Thyroid gland (tissue), 4 donors: ENCODE results near the gene HIGD2A.

Source experiments
- POLR2A ChIP-seq, 2 donors: fragments of 450-650 bp; IDR thresholded peaks; one replicate each; pipeline ENCODE4 v1.6.1; 2017; ENCODE audit warnings: antibody characterized with exemption in 2 of 2, mild to moderate bottlenecking in 2 of 2, moderate library complexity in 1 of 2
- TF ChIP-seq, protein P1 (sequence below), 6 experiments: fragments of 200-600 bp in 3 of 6; fragments of 450-650 bp in 3 of 6; sonication (generic) in 3 of 6; IDR thresholded peaks; one replicate each; pipeline ENCODE4 v1.5.1; 2016 to 2019; ENCODE audit warnings: antibody characterized with exemption in 6 of 6, mild to moderate bottlenecking in 2 of 6, inconsistent platforms in 1 of 6, moderate library complexity in 1 of 6

DNA sequence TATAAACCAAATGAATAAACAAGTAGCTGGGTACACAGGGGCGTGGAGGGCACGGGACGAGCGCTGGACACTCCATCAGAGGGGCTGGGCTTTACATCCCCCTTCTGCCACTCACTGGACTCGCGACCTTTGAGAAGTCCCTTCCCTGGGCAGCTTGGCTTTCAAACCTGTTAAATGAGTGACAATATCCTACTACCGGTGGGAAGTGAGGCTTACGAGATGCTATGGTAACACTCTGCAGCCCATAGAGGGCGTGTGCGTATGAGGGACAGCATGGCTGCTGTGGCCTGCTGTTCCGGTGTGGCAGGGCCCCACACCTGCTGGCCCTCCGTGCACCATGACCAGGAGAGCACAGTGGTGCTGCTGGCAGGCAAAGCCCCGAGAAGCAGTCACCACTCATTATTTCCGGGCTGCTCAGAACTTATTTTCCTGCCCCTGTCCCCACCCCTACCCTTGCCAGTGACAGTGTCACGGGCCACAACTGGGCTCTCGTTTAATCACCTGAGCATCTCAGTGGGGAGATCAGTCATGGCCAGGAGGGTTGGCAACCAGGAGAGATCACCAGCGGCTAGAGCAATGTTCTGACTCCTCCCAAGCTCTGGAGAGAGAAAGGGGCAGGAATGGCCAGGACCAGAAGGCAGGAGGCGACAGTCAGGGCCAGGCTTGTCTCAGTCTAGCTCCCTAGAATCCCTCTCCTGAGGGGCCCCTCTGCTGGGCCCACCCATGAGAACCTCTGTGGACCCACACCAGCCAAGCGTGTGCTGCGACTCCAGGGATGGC, 17.3 kb downstream of the HIGD2A start:
- TF ChIP-seq POLR2A (IDR thresholded peaks at IDR 0.05): no peak
- TF ChIP-seq, protein P1, sequence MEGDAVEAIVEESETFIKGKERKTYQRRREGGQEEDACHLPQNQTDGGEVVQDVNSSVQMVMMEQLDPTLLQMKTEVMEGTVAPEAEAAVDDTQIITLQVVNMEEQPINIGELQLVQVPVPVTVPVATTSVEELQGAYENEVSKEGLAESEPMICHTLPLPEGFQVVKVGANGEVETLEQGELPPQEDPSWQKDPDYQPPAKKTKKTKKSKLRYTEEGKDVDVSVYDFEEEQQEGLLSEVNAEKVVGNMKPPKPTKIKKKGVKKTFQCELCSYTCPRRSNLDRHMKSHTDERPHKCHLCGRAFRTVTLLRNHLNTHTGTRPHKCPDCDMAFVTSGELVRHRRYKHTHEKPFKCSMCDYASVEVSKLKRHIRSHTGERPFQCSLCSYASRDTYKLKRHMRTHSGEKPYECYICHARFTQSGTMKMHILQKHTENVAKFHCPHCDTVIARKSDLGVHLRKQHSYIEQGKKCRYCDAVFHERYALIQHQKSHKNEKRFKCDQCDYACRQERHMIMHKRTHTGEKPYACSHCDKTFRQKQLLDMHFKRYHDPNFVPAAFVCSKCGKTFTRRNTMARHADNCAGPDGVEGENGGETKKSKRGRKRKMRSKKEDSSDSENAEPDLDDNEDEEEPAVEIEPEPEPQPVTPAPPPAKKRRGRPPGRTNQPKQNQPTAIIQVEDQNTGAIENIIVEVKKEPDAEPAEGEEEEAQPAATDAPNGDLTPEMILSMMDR (IDR thresholded peaks at IDR 0.05): no peak
